Brain microvascular endothelial cell (primary cell): ENCODE measurements around the gene ASXL3.

ENCODE experiments used
- DNase-seq: peaks from one replicate; pipeline ENCODE4 v3.0.0-alpha.2; 2020
- H3K27ac ChIP-seq: fragments of 250-450 bp; sonication (Bioruptor Pico); 2 replicates; pipeline ENCODE4 v1.5.1; 2020; ENCODE audit warnings: mild to moderate bottlenecking, moderate library complexity
- H3K27me3 ChIP-seq: fragments of 250-450 bp; sonication (Bioruptor Pico); replicated peaks from 2 replicates; pipeline ENCODE4 v1.5.1; 2020; ENCODE audit warnings: mild to moderate bottlenecking
- H3K36me3 ChIP-seq: fragments of 250-450 bp; sonication (Bioruptor Pico); replicated peaks from 2 replicates; pipeline ENCODE4 v1.5.1; 2020; ENCODE audit warnings: mild to moderate bottlenecking
- H3K4me3 ChIP-seq: 2 replicates; pipeline ENCODE4 v1.5.1; 2011; ENCODE audit warnings: low read depth, mild to moderate bottlenecking, control low read depth, low read length, moderate library complexity
- CTCF ChIP-seq: IDR thresholded peaks from 2 replicates; pipeline ENCODE4 v1.5.1; 2011; ENCODE audit warnings: low read depth, mild to moderate bottlenecking, moderate library complexity, low read length, control low read depth, inconsistent platforms; ENCODE audit errors: missing control alignments
- in situ Hi-C: cut with HindIII; loops from 2 replicates; pipeline ENCODE4 v1.10.0; 2017; ENCODE audit warnings: low sequenced_read_pairs, low pct_ligation_motif_present

The ASXL3 gene

GRCh38 chr18:33697498-33697897 is 119.5 kb downstream of the ASXL3 start:
- Histone ChIP-seq H3K4me3 (no peak overlapping the region), H3K36me3 (no peaks in the 10 kb centered on the region), H3K27ac (no peak overlapping the region), H3K27me3 (no peaks in the 10 kb centered on the region)
- no peak for TF ChIP-seq CTCF
- in situ Hi-C loops: no loop called here
- no peak for DNase-seq

- Histone ChIP-seq H3K27ac (no peak overlapping the region), H3K36me3 (no peaks in the 10 kb centered on the region), H3K27me3 (no peaks in the 10 kb centered on the region), H3K4me3 (no peak overlapping the region)
- DNase-seq: no peak
- in situ Hi-C loops: no loop called here
- no peak for TF ChIP-seq CTCF
These were observed 121.4 kb downstream of the ASXL3 start for GRCh38 chr18:33699372-33699771.

GRCh38 chr18:33700513-33700976 is 122.5 kb downstream of the ASXL3 start:
- DNase-seq: no peak
- Histone ChIP-seq H3K27ac (no peak overlapping the region), H3K36me3 (no peaks in the 10 kb centered on the region), H3K4me3 (no peak overlapping the region), H3K27me3 (no peaks in the 10 kb centered on the region)
- no peak for TF ChIP-seq CTCF
- in situ Hi-C loops: no loop called here

- H3K36me3 ChIP-seq: no peaks in the 10 kb centered on the region
- no peak for DNase-seq
- no peak overlapping the region for H3K27ac ChIP-seq
- H3K27me3 ChIP-seq: no peaks in the 10 kb centered on the region
- in situ Hi-C loops: no loop called here
- TF ChIP-seq CTCF: no peak
- H3K4me3 ChIP-seq: no peak overlapping the region
These were observed 124.6 kb downstream of the ASXL3 start for GRCh38 chr18:33702625-33703024.

- no peak overlapping the region for H3K27ac ChIP-seq
- in situ Hi-C loops: no loop called here
- H3K4me3 ChIP-seq: no peak overlapping the region
- no peaks in the 10 kb centered on the region for H3K36me3 ChIP-seq
- no peaks in the 10 kb centered on the region for H3K27me3 ChIP-seq
- no peak for DNase-seq
- no peak for TF ChIP-seq CTCF
These were observed 128.4 kb downstream of the ASXL3 start for GRCh38 chr18:33706391-33706790.

- Histone ChIP-seq H3K27ac (no peak overlapping the region), H3K4me3 (no peak overlapping the region), H3K27me3 (no peaks in the 10 kb centered on the region), H3K36me3 (no peaks in the 10 kb centered on the region)
- DNase-seq: no peak
- in situ Hi-C loops: no loop called here
- TF ChIP-seq CTCF: no peak
These were observed 130.9 kb downstream of the ASXL3 start for GRCh38 chr18:33708876-33709275.
